AG20443 (cell line): Measurements from ENCODE around the gene PCDHGA3.
"Not testable (repeated sequence)": the region's sequence is repeated elsewhere in the genome, so short reads cannot be mapped to it uniquely, and the experiment has no call there.

Experiments
- DNase-seq: peaks from one replicate; pipeline ENCODE4 v3.0.0; 2012; ENCODE audit warnings: low spot score, mixed read lengths

The PCDHGA3 gene

DNA sequence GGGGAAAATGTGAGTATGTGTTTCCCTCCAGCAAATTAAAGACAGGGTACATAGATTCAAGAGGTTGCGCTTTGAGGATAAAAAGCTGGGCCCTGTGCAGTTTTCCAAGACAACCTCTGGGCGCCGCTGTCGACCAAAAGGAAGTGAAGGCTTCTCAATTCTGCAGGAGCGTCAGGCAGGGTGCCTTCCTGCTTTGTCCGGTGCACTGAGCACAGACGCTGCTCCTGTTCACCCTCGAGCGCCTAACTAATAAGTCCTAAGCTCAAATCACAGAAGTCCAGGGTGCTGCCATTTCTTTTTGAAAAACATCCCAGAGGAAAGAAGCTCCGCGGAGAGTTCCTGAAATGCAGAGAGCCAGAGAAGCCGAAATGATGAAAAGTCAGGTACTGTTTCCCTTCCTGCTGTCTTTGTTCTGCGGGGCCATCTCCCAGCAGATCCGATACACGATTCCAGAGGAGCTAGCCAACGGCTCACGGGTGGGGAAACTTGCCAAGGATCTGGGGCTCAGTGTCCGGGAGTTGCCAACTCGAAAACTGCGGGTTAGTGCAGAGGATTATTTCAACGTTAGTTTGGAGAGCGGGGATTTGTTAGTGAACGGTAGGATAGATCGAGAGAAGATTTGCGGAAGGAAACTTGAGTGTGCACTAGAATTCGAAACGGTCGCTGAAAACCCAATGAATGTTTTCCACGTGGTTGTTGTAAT, 6.4 kb downstream of the PCDHGA3 start, which contains the start of gene PCDHGB1:
Gene PCDHGB1, plus strand, starts transcription at position 183 of the 703 bp plus-strand sequence. Its CDS starts 162 bp downstream, at position 345.
- peak; percentile 81 for DNase-seq

DNA sequence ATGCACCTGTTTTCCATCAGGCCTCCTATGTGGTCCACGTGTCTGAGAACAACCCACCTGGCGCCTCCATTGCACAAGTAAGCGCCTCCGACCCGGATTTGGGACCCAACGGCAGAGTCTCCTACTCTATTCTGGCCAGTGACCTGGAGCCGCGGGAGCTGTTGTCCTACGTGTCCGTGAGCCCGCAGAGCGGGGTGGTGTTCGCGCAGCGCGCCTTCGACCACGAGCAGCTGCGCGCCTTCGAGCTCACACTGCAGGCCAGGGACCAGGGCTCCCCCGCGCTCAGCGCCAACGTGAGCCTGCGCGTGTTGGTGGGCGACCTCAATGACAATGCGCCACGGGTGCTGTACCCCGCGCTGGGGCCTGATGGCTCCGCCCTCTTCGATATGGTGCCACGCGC, 8.0 kb downstream of the PCDHGA3 start:
- DNase-seq: no peak

- DNase-seq: no peak
These were observed 11.4 kb downstream of the PCDHGA3 start, which contains the start of gene PCDHGA4 for GRCh38 chr5:141354900-141355469. Gene PCDHGA4 (plus strand): TSS chr5:141355021. CDS start chr5:141355108, 87 bp downstream.

DNA sequence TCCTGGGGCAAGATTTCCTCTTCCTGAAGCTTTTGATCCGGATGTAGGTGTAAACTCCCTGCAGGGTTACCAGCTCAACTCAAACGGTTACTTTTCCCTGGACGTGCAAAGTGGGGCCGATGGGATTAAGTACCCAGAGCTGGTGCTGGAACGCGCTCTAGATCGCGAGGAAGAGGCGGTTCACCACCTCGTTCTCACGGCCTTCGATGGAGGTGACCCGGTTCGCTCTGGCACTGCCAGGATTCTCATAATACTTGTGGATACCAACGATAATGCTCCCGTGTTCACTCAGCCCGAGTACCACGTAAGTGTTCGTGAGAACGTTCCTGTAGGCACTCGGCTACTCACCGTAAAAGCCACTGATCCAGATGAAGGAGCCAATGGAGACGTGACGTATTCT, 12.0 kb downstream of the PCDHGA3 start:
- DNase-seq: no peak

GRCh38 chr5:141356133-141356532, 12.5 kb downstream of the PCDHGA3 start:
- no peak for DNase-seq

DNA sequence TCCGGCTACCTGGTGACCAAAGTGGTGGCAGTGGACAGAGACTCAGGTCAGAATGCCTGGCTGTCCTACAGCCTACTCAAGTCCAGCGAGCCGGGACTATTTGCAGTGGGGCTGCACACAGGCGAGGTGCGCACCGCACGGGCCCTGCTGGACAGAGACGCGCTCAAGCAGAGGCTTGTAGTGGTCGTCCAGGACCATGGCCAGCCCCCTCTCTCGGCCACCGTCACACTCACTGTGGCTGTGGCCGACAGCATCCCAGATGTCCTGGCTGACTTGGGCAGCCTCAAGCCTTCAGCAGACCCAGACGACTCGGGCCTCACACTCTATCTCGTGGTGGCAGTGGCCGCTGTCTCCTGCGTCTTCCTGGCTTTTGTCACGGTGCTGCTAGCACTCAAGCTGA, 13.3 kb downstream of the PCDHGA3 start:
- DNase-seq: no peak

GRCh38 chr5:141359790-141360426, 16.3 kb downstream of the PCDHGA3 start, which contains the start of gene PCDHGB2:
Gene PCDHGB2 (plus strand): TSS chr5:141359994. CDS start chr5:141360136, 142 bp downstream.
- peak; percentile 27 for DNase-seq

DNA sequence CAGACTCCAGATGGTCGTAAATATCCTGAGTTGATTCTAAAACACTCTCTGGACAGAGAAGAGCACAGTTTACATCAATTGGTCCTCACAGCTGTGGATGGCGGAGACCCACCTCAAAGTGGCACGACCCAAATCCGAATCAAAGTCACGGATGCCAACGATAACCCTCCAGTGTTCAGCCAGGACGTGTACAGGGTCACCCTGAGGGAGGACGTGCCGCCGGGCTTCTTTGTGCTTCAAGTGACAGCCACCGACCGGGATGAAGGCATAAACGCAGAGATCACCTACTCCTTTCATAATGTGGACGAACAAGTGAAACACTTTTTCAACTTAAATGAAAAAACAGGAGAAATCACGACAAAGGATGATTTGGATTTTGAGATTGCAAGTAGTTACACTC, 17.1 kb downstream of the PCDHGA3 start:
- no peak for DNase-seq

DNA sequence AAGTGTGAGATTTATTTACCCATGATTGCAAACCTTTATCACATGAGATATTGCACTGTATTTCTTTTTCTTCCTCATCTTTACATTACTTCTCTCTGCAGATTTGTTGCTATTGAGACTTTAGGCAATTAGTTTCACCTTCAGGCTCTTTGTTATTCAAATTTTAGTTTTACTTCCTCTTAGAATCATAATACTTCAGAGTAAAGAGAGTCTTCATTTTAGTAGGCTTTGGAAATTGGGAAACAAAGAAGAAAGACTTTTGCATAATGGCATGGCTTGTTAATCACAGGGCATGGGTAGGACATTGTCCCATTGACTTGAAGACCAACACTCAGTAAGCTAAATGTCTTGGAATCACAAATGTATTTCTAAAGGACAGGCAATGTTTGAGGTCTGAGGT, 19.1 kb downstream of the PCDHGA3 start:
- DNase-seq: no peak

DNA sequence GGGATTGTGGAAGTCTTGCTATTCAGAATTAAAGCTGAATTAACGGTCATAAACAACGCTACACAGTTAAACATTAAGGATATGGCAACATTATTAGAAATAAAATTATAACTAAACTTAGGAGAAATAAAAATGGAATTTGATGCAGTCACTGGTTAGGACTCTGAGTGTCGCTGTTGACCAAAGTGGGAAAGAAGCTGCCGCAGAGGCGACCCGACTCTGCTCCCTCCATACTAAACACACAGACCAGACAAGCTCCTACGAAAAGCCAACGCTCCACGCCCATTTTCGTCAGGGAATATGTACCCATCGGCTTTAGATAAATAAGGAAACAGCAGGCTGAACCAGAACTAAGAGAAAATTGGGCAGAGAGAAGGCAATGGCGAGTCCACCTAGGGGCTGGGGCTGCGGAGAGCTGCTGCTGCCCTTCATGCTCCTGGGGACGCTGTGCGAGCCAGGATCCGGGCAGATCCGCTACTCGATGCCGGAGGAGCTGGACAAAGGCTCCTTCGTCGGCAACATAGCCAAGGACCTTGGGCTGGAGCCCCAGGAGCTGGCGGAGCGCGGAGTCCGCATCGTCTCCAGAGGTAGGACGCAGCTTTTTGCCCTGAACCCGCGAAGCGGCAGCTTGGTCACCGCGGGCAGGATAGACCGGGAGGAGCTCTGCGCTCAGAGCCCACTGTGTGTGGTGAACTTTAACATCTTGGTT, 20.5 kb downstream of the PCDHGA3 start, which contains the start of gene PCDHGA5:
Gene PCDHGA5, plus strand, starts transcription at position 211 of the 709 bp plus-strand sequence. Its CDS starts 169 bp downstream, at position 380.
- peak; percentile 54 for DNase-seq

- no peak for DNase-seq
These were observed 22.6 kb downstream of the PCDHGA3 start for GRCh38 chr5:141366016-141366896.

DNA sequence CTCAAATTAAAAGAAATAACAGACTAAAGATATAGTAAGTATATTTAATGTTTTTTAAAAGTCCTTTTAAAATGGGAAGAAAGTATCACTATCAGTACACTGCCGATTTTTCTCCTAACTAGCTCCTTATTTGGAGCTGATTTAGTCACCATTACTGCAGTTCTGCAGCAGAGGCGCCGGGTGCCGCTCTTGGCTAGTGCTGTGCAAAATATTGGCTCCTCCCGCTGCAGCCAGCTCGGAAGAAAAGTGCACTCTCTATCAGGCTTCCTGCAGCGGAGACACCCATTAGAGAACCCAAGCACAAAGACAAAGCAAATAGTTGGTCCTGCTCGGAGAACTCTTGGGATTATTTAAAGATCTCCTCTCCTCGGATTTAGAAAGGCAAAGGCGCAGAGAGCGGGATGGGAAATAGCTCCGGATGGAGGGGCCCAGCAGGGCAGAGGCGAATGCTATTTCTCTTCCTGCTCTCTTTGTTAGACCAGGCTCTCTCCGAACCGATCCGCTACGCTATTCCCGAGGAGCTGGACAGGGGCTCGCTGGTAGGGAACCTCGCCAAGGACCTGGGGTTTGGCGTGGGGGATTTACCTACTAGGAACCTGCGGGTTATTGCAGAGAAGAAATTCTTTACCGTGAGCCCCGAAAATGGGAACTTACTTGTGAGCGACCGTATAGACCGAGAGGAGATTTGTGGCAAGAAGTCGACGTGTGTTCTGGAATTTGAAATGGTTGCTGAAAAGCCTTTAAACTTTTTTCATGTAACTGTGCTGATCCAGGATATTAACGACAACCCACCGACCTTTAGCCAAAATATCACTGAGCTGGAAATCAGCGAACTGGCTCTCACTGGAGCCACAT, 26.6 kb downstream of the PCDHGA3 start, which contains the start of gene PCDHGB3:
Gene PCDHGB3, plus strand, starts transcription at position 249 of the 855 bp plus-strand sequence. Its CDS starts 153 bp downstream, at position 402.
- DNase-seq: peak; percentile 81

GRCh38 chr5:141371572-141372475, 28.2 kb downstream of the PCDHGA3 start:
- no peak for DNase-seq

DNA sequence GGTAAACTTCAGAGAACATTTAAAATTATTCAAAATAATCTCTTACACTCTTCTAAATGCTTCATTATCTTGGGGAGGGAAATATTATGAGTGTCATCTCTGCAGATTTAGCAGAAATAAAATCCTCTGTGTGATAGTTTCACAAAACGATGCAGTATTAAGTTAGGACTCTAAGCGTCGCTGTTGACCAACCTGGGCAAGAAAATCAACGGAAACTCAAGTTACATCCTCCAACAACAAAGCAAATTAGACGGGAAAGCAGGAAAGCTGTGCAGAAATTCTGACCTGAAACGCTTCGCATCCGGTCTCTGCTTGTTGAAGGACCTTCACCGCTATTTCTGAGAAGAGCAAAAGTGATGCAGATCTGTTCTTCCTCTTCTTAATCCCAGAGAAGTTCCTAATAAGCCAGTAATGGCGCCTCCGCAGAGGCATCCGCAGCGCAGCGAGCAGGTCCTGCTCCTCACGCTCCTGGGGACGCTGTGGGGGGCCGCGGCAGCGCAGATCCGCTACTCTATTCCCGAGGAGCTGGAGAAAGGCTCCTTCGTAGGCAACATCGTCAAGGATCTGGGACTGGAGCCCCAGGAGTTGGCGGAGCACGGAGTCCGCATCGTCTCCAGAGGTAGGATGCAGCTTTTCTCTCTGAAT, 30.2 kb downstream of the PCDHGA3 start, which contains the start of gene PCDHGA6:
Gene PCDHGA6, plus strand, starts transcription at position 219 of the 645 bp plus-strand sequence. Its CDS starts 193 bp downstream, at position 412.
- DNase-seq: peak; percentile 29

- no peak for DNase-seq
These were observed 31.0 kb downstream of the PCDHGA3 start for GRCh38 chr5:141374627-141375026.

- not testable (repeated sequence) for DNase-seq
These were observed 32.0 kb downstream of the PCDHGA3 start for GRCh38 chr5:141375444-141376155.

GRCh38 chr5:141382469-141383294, 39.1 kb downstream of the PCDHGA3 start, which contains the start of gene PCDHGA7:
Gene PCDHGA7 (plus strand): TSS chr5:141382742. CDS start chr5:141382900, 158 bp downstream.
- DNase-seq: peak; percentile 46
